ENCODE measurements around the gene UGT1A6.

Gene UGT1A6

DNA sequence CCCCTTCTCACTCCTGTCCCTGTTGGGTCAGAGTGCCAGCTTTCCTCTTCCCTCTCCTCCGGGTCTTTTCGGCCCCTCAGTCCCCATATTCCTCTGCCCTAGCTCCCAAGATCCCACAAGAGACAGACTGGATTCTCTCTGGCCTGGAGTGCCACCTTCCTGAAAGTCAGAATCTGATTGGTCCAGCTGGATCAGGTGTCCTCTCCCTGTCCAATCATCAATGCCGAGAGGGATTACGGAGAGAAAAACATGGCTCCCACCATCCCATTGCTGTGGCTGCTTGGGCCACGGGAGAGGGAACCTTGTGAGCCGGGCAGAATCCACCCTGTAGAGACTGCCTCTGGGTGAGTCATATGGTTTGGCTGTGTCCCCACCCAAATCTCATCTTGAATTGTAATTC lies 82.7 kb downstream of the UGT1A6 start:
- DNase-seq (ENCODE audit: low read depth in 2 of 2): no peak
- no peak overlapping the region for H3K4me3 ChIP-seq (replicated peaks in 1 of 2; ENCODE audit: low read depth in 2 of 2, low read length in 2 of 2)
- TF ChIP-seq, protein P1, sequence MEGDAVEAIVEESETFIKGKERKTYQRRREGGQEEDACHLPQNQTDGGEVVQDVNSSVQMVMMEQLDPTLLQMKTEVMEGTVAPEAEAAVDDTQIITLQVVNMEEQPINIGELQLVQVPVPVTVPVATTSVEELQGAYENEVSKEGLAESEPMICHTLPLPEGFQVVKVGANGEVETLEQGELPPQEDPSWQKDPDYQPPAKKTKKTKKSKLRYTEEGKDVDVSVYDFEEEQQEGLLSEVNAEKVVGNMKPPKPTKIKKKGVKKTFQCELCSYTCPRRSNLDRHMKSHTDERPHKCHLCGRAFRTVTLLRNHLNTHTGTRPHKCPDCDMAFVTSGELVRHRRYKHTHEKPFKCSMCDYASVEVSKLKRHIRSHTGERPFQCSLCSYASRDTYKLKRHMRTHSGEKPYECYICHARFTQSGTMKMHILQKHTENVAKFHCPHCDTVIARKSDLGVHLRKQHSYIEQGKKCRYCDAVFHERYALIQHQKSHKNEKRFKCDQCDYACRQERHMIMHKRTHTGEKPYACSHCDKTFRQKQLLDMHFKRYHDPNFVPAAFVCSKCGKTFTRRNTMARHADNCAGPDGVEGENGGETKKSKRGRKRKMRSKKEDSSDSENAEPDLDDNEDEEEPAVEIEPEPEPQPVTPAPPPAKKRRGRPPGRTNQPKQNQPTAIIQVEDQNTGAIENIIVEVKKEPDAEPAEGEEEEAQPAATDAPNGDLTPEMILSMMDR (IDR thresholded peaks at IDR 0.05; ENCODE audit: low read depth, low read length): no peak

DNA sequence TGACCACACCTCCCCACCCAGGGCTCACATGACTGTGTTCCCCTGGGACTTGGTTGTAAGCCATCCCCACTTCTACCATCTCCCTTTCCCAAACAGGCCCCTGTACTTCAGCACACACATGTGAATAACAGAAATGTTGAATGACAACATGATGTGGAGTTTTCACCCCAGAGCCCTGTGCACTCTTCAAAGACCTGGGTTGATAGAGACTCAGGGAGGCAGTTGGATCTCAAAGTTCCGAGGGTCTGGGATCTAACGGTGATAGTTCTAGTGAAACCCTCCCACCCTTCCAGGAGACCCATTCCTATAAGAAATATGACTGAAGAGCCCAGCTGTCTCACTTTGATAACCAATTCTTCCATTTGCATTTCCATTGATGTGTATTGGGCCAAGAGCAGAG lies 85.3 kb downstream of the UGT1A6 start, which contains the start of gene MROH2A:
MROH2A (plus strand) TSS at position 301 of the 400 bp plus-strand sequence. CDS start 1,029 bp downstream, outside the sequence.
- no peak within 1 kb of the TSS for H3K4me3 ChIP-seq (replicated peaks in 1 of 2; ENCODE audit: low read depth in 2 of 2, low read length in 2 of 2)
- TF ChIP-seq, protein P1 (IDR thresholded peaks at IDR 0.05; ENCODE audit: low read depth, low read length): no peak
- DNase-seq (ENCODE audit: low read depth in 2 of 2): no peak

DNA sequence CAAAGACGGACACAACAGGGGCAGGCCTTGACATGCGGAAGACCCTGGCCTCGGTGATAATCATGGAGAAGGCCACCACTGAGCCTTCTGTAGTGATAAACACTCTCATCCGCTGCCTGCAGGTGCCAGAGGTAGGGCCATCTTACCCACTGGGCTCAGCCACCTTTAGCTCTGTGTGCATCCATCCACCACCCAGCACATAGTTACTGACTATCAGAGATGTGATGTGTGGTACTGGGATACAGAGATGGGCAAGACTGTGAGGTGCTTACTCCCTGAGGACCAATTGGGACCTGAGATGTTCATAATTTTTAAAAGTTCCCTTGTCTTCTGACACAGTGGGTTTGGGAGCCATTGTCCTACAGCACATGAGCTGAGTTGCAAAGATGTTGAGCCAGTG lies 87.0 kb downstream of the UGT1A6 start:
- DNase-seq (ENCODE audit: low read depth in 2 of 2): no peak
- TF ChIP-seq, protein P1 (IDR thresholded peaks at IDR 0.05; ENCODE audit: low read depth, low read length): no peak

DNA sequence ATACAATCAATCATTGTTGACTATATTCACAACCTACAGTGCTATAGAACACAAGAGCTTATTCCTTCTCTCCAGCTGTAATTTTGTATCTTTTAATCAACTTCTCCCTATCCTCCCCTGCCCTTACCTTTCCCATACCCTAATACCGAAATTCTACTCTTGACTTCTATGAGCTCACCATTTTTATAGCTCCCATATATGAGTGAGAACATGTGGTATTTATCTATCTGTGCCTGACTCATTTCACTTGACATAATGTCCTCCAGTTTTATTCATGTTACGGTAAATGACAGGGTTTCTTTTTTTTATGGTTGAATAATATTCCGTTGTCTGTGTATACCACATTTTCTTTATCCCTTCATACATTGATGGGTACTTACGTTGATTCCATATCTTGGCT lies 88.1 kb downstream of the UGT1A6 start:
- no peak overlapping the region for H3K4me3 ChIP-seq (replicated peaks in 1 of 2; ENCODE audit: low read depth in 2 of 2, low read length in 2 of 2)
- DNase-seq (ENCODE audit: low read depth in 2 of 2): no peak
- TF ChIP-seq, protein P1 (IDR thresholded peaks at IDR 0.05; ENCODE audit: low read depth, low read length): no peak

More for the DNA sequence above, 87.0 kb downstream of the UGT1A6 start:
- no peak overlapping the region for H3K4me3 ChIP-seq (replicated peaks in 1 of 2; ENCODE audit: low read depth in 2 of 2, low read length in 2 of 2)

DNA sequence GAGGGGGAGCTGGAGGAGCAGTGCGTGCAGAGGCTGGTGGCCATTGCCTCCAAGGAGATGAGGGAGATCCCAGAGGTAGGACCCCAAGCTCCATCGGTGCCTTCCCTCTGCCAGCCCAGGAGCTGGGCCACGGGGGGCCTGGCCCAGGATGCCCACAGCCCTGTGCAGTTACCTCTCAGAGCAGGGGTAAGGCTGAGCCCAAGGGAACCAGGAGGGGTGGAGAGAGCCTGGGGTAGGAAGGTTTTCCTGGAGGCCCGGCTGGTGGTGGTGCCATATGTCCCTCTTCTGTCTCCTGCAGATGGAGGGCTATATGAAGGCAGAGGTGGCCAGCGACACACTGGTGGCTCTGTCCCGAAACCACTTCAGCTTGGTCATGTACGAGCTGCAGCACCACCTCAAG lies 96.9 kb downstream of the UGT1A6 start:
- TF ChIP-seq, protein P1 (IDR thresholded peaks at IDR 0.05; ENCODE audit: low read depth, low read length): no peak
- H3K4me3 ChIP-seq (replicated peaks in 1 of 2; ENCODE audit: low read depth in 2 of 2, low read length in 2 of 2): no peak overlapping the region
- DNase-seq (ENCODE audit: low read depth in 2 of 2): no peak

DNA sequence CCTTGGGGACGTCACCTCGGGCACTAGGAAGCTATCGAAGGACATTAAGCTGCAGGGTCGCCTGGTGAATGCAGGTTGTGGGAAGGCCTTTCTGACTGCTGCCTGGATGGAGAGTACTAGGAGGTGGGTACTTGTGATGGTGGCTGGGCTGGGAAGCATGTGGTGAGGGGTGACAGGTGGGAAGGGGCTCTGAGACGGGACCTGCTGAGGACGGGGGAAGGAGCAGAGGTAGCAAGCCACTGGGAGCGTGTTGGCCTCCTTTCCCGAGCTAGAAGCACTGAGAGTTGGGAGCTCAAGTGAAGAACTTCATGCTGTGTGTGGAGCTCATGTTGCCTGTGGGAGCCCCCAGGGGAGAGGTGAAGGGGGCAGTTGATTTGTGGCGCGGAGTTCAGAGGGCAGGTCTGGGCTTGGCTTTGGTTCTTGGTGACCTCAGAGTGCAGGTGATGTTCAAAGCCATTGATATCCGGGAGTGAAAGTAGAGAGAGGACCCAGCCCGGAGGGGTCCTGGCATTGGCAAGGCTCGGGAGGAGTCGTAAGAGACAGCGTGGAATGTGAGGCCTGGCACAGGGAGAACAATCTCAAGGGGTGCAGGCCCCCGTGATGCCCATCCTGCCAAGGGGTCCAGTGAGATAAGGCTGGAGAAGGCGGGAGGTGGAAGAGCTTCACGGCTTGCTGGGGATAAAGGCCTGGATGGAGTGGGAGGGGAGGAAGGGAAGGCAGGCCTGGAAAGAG lies 98.6 kb downstream of the UGT1A6 start:
- TF ChIP-seq, protein P1 (IDR thresholded peaks at IDR 0.05; ENCODE audit: low read depth, low read length): no peak
- DNase-seq (ENCODE audit: low read depth in 2 of 2): no peak
- H3K4me3 ChIP-seq (replicated peaks in 1 of 2; ENCODE audit: low read depth in 2 of 2, low read length in 2 of 2): no peak overlapping the region

Data from cardiac fibroblast (primary cell).